GM21825 (cell line): ENCODE data around the gene HLA-E.
"Not testable (repeated sequence)": the region's sequence is repeated elsewhere in the genome, so short reads cannot be mapped to it uniquely, and the experiment has no call there.

Source experiments
- ATAC-seq: cut with Tn5 transposase; IDR thresholded peaks from one replicate; pipeline ENCODE4 v1.9.1; 2021; ENCODE audit warnings: mild to moderate bottlenecking, moderate library complexity; ENCODE audit not compliant: unreplicated experiment

Gene HLA-E

DNA sequence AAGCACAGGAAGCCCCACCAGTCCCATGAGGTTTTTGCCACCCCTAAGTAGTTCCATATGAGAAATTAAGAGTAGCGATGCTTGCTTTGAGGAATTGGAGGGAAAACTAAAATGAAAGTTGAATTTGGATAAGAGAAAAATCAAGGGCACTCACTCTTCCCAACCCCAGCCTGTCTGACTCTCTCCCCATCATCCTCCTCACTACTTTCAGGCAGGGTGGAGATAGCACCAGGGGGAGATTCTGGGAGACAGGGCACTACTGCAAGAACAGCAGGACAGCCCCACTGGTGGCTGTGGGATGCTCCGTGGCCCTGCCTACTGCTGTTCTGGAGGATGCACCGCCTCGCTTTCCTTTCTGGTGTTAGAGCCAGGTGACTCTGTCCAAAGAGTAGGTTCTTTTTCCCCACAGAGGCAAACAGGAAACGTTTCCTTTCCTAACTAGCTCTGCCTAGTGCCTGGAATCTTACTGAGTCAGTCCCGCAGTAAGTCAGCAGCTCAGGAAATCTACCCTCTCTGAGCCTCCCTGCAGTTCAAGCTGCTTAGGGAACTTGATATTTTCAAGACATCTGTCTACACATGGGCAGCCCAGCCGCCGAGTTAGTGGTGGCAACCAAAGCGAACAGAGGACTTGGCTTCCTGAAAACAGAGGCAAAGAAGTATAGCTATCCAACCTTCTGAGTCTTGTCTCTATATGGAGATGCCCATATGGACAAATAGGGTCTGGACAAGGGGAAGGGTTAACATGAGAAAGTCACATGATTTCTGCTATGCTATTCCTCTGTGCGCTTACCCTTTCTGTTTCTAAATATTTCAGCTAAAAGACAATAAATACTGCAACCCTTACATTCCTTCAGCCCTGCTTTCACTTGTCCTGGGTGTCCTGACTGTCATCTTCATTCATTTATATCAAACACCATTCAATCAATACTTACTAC is 11.4 kb downstream of the HLA-E start:
- no peak for ATAC-seq

DNA sequence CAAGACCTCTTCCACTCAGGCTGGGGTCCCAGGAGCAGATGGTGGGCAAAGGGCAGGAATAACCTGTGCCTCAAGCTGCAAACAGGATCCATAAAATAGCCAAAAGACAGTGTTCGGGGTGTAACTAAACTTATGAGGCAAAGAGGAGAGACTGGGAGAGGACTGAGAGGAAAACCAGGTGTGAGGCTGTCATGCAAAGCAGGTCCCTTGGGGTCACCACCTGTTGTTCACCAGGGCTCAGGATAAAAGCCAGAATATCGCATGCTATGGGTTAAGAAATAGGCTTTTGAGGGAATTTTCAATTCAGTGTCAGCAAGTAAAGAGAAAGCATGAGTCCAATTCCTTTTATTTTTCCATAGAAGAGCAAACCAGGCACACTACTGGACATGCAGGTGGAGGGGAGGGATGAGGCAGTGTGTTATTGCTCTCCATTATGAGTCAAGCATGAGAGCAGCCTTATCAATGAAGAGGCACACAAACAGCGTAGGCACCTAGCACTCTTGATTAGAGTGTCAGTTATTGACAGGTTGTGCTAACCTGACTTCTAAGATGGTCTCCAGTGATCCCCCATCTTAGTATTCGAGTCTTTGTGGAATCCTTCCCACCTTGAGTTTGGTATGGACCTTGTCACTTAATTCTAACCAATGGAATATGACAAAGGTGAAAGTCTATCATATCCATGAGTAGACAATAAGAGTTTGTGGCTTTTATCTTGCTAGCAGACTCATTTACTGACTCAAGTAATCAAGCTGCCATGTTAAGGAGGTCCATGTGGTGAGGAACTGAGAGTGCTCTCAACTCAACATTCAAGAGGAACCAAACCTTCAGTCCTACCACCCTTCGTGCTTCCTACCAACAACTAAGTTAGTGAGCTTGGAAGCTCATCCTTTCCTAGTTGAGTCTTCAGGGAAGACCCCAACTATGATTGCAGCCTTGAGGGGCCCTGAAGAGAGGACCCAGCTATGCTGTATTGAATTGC is 18.8 kb downstream of the HLA-E start:
- no peak for ATAC-seq

DNA sequence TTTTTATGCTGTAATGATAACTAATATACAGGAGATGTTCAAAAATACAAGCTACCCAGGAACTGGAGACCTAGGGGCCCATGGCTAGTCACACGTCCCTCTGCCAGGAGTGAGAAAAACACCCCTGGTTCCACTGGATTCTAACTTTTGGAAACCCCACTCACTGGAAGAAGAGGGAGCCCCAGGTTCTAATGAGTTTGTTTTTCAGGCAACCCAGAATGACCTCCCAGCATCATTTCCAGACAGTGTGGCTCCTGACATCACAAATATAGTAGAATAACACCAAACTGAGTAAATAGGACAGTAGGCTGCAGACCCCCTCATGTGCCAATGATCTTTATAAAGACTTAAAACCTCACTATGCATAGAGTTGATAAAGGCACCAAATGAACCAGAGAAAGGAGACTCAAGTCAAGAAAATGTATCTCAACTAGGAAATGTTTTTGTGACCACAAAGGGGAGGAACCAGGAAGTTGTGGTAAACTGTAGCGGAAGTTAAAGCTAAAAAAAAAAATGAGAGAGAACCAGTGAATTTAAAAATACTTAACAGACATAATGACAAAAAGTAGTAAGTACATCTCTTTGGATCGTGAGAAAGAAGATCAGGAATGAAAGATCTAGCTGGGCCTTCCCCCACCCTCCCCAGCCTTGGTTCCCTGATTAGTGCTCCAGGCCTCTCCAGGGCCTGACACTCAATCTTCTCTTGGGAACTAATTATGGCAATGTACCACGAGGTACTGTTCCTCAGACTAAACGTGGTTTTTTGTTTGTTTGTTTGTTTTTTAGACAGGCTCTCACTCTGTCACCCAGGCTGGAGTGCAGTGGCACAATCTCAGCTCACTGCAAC is 19.8 kb downstream of the HLA-E start:
- no peak for ATAC-seq

DNA sequence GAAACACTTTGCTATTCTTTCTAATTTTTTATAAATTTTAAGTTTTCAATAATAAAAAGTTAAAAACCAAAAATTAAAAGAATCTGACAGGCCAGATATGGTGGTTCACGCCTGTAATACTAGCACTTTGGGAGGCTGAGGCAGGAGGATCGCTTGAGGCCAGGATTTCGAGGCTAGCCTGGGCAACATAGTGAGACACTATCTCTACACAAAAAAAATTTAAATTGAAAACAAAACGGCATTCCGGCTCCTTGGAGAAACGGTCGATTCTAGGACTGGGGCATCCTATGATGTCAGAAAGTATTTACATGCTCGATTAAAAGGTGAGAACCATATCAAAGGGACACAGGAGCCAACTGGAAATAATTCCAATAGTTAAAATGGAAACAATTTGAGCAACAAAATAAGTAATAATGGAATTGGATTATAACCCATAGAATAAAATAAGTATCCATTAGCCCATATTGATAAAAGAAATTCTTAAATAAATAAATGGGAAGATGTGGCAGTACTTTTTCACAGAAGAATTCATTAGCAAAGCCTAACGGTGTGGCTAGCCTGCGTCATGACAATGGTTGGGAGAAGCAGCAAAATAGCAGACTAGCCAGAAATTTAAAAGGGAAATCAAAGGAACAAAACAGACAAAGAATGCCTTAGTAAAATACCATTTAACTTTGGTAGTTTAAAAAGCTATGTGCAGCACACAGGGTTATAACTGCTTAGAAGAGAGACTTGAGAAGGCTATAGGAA is 21.3 kb downstream of the HLA-E start:
- no peak for ATAC-seq

DNA sequence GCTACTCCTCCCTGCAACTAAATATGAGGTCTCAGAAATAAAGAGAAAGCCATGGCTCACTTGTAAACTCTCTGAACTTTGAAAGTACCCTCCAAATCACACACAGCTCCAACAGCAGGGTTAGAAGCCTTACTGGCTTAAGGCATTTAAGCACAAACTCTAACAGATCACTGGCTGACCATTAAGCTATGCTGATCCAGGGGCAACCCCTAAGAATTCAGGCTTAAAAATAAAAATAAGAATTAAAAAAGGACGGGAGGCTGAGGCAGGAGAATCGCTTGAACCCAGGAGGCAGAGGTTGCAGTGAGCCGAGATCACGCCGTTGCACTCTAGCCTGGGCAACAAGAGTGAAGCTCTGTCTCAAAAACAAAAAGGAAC is 21.8 kb downstream of the HLA-E start:
- ATAC-seq, result no peak

DNA sequence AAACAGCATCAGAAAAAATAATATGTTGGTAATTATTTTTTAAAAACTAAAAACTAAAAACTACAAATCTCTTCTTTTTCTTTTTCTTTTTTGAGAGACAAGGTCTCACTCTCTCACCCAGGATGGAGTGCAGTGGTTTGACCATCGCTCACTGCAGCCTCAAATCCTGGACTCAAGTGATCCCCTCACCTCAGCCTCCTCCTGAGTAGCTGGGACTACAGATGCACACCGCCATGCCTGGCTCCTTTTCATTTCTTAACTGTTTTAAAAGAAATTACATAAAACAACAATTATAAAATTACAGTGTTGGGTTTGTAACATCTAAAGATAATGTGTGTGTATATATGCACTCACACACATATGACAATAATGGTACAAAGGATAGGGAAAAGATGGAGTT is 24.1 kb downstream of the HLA-E start:
- no peak for ATAC-seq

DNA sequence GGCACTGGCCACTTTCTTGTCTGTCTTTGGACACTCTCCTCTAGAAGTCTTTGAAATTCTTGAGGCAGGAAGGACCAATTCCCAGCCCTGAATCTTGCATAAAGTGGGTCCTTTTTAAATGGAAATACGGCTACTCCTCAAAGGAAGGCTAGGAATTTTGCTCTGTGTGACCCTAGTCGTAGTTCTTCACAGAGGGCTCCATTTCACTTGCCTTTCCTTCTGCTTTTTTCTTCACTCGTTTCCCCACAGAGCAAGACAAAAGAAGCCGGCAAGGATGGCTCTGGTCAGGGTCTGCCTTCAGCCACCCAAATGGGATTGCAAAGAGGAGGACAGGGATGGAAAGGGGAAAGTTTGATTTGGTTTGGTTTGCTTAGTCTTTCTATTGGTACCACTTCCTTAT is 25.8 kb downstream of the HLA-E start:
- no peak for ATAC-seq

DNA sequence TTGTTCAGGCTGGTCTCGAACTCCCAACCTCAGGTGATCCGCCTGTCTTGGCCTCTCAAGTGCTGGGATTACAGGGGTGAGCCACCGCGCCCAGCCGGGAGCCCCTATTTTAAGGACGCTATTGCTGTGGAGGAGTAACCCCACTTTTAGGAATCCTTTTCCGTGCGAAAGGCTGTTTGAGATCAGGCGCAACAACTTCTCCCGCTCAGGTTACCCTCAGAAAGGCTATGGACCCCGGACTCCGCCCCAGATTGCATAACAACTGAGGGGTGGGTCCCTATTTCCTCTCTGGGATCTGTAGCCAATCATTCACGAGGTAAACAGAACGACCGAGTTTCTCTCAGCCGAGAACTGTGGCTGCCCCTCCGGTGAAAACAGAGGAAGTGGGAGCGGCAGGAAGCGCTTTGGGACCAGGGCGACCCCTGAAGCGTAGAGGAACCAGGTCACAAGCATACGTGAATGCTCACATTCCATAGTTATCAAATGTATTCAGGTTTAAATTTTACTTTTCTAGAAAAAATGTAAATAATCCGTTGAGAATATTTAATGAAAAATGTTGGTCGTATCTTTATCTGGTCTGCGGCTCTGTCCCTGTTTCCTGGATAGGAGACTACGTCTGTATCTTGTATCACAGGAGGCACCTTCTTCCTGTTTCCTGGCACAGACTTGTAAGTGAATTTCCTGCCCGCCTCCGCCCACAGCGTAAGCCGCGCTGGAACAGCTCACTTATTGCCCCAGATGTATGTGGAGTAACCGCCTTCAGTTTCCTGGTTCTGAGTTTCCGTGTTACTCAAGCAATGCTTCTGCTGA is 26.8 kb downstream of the HLA-E start:
- peak; percentile 71 for ATAC-seq

DNA sequence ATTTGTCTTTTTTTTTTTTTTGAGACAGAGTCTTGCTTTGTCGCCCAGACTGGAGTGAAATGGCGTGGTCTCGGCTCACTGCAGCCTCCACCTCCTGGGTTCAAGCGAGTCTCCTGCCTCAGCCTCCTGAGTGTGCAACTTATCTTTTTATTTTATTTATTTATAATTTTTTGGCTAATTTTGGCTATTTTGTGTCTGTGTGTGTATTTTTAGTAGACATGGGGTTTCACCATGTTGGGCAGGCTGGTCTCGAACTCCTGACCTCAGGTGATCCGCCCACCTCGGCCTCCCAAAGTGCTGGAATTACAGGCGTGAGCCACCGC is 27.4 kb downstream of the HLA-E start:
- not testable (repeated sequence) for ATAC-seq

DNA sequence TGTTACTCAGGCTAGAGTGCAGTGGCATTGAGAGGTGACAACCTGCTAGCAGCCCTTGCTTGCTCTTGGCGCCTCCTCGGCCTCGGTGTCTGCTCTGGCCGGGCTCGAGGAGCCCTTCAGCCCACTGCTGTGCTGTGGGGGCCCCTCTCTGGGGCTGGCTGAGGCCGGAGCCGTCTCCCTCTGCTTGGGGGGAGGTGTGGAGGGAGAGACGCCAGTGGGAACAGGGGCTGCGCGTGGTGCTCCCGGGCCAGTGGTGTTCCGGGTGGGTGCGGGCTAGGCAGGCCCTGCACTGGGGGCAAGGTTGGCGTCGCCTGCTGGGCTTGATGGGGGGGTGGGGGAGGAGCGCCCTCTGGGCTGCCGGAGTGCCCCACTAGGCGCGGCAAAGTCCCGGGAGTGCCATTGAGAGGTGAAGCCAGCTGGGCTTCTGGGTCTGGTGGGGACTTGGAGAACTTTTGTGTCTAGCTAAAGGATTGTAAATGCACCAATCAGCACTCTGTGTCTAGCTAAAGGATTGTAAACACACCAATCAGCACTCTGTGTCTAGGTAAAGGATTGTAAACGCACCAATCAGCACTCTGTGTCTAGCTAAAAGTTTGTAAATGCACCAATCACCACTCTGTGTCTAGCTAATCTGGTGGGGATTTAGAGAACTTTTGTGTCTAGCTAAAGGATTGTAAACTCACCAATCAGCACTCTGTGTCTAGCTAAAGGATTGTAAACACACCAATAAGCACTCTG is 28.6 kb downstream of the HLA-E start:
- ATAC-seq, result not testable (repeated sequence)

DNA sequence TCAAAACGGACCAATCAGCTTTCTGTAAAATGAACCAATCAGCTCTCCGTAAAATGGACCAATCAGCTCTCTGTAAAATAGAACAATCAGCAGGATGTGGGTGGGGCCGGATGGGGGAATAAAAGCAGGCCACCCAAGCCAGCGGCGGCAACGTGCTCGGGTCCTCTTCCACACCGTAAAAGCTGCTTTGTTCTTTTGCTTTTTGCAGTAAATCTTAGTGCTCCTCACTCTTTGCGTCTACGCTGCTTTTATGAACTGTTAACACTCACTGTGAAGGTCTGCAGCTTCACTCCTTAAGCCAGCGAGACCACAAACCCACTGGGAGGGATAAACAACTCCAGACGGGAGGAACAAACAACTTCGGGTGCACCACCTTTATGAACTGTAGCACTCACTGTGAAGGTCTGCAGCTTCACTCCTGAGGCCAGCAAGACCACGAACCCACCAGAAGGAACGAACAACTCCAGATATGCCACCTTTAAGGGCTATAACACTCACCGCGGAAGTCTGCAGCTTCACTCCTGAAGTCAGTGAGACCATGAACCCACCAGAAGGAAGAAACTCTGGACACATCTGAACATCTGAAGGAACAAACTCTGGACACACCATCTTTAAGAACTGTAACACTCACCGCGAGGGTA is 29.3 kb downstream of the HLA-E start:
- ATAC-seq, result not testable (repeated sequence)

DNA sequence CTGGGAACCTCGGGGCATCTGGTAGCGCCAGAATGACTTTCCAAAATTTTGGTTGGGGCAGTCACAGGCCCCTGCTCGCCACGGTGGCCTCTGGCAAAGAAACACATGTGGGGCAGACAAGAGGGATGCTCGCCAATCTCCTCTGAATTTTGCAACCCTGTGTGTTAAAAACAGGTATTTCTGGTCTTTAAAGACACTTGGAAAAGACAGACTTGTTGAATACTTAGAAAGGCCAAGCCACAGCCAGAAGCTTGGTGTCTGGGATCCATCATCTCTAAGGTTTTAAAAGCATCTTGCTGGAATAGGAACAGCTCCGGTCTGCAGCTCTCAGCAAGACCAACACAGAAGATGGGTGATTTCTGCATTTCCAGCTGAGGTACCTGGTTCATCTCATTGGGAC is 31.2 kb downstream of the HLA-E start:
- ATAC-seq, result no peak

DNA sequence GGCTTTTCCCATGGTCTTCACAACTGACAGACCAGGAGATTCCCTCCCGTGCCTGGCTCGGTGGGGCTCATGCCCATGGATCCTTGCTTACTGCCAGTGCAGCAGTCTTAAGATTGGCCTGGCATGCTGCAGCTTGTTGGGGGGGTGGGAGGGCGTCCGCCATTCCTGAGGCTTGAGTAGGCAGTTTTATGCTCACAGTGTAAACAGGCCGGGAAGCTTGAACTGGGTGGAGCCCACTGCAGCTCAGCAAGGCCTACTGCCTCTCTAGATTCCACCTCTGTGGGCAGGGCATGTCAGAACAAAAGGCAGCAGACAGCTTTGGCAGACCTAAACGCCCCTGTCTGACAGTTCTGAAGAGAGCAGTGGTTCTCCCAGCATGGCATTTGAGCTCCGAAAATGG is 31.8 kb downstream of the HLA-E start:
- not testable (repeated sequence) for ATAC-seq

DNA sequence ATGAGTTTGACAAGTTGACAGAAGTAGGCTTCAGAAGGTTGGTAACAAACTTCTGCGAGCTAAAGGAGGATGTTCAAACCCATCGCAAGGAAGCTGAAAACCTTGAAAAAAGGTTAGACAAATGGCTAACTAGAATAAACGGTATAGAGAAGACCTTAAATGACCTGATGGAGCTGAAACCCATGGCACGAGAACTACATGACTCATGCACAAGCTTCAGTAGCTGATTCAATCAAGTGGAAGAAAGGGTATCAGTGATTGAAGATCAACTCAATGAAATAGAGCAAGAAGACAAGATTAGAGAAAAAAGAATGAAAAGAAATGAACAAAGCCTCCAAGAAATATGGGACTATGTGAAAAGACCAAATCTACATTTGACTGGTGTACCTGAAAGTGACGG is 32.6 kb downstream of the HLA-E start:
- ATAC-seq, result not testable (repeated sequence)

DNA sequence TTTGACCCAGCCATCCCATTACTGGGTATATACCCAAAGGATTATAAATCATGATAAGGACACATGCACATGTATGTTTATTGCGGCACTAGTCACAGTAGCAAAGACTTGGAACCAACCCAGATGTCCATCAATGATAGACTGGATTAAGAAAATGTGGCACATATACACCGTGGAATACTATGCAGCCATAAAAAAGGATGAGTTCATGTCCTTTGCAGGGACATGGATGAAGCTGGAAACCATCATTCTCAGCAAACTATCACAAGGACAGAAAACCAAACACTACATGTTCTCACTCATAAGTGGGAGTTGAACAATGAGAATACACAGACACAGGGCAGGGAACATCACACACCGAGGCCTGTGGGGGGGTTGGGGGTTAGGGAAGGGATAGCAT is 37.1 kb downstream of the HLA-E start:
- ATAC-seq, result not testable (repeated sequence)

DNA sequence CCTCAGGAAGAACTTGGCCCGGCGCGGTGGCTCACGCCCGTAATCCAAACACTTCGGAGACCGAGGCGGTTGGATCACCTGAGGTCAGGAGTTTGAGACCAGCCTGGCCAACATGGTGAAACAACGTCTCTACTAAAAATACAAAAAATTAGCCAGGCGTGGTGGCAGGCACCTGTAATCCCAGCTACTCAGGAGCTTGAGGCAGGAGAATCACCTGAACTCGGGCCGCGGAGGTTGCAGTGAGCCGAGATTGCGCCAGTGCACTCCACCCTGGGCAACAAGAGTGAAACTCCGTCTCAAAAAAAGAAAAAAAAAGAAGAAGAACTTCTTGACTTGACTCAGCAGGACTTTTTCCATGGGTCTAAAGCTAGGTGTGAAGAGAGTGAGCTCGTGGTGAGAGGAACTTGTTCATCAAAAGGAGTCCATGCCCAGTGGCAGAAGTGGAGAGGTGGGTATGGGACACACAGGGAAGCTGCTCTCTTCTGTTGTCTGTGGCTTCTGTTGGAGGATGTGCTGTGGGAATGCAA is 40.1 kb downstream of the HLA-E start:
- peak; percentile 52 for ATAC-seq

DNA sequence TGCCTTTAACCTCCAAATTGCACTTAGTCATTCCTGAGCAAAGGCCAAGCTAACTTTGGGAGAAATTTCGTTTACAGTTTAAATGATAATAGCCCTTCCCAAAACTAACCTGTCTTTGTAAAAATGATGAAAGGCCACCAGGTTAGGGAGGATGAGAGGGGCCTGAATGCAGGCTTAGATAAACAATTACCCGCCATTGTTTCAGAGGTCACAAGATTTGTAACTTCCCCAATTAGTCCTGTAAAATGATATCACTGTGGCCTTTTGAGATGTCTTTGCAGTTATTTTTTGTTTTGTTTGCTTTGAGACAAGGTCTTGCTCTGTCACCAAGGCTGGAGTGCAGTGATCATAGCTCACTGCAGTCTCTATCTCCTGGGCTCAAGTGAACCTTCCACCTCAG is 40.7 kb downstream of the HLA-E start:
- ATAC-seq, result no peak
